ENCODE measurements around the gene EDIL3.

EDIL3 gene

GRCh38 chr5:84125216-84125615 lies 259.5 kb downstream of the EDIL3 start:
- TF ChIP-seq CTCF (IDR thresholded peaks at IDR 0.05; ENCODE audit: low read length, missing control alignments), result no peak
- no peak for DNase-seq (ENCODE audit: low read depth)
- H3K4me3 ChIP-seq (replicated peaks; ENCODE audit: low read depth, low read length), result no peak overlapping the region

GRCh38 chr5:84119252-84119651 lies 265.4 kb downstream of the EDIL3 start:
- TF ChIP-seq CTCF (IDR thresholded peaks at IDR 0.05; ENCODE audit: low read length, missing control alignments), result no peak
- H3K4me3 ChIP-seq (replicated peaks; ENCODE audit: low read depth, low read length), result no peak overlapping the region
- no peak for DNase-seq (ENCODE audit: low read depth)

- DNase-seq (ENCODE audit: low read depth), result no peak
- H3K4me3 ChIP-seq (replicated peaks; ENCODE audit: low read depth, low read length), result no peak overlapping the region
- TF ChIP-seq CTCF (IDR thresholded peaks at IDR 0.05; ENCODE audit: low read length, missing control alignments), result no peak
Observed at GRCh38 chr5:84118551-84118950, 266.1 kb downstream of the EDIL3 start.

DNA sequence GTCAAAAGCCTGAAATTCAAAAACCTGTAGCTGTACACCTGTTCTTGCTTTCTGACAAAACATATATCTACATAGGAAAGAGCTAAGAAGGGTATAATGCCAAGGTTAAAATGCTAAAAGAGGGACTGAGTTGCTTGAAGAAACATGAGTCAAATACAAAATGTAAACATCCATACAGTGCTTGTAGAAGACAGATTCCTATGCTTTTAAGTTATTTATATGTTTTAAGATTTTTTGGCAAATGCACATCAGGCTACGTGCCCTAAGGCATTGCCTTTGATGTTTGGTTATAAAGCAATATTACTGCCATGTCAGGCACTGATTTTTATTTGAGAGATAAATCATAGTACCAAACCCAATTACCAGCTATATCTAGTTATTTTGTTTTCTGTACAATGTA lies 269.0 kb downstream of the EDIL3 start:
- no peak overlapping the region for H3K4me3 ChIP-seq (replicated peaks; ENCODE audit: low read depth, low read length)
- no peak for TF ChIP-seq CTCF (IDR thresholded peaks at IDR 0.05; ENCODE audit: low read length, missing control alignments)
- no peak for DNase-seq (ENCODE audit: low read depth)

DNA sequence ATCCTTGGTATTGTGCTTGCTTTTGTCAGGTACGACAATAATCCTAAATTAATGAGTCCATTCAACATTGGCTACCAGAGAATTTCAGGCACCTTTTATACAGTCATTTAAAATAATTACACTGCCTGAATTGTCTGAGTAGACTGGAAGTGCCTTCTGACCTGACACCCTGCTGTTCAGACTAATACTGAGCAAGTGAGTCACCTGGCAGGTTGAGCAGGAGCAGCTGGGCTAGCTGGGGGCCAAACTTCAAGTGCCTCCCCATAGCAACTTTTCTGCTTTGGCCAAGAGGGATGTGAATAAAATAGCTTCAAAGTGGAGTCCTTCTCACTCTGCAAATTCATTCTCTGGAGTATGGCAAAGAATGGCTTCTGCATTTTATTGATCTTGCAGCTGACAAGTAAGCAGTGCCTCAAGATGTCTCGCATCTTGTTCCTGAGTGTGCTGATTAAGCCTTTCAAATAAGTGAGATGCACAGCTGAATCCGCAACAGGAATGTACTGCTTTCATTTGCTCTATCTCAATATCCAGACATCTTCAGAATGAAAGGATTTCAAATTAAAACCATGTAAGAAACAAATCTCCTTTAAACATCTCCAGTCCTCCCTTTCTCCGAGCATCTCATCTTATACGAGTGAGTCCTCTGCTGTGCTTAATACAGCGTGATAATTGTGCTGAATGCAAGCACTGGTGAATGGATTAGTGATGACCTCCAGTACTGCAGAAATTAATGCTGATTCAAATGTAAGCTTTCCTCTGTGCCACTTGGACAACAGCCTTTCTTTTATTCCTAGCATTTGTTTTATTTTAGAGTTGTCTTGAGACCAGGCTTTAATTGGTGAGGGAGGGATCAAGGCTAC lies 271.2 kb downstream of the EDIL3 start:
- no peak overlapping the region for H3K4me3 ChIP-seq (replicated peaks; ENCODE audit: low read depth, low read length)

GRCh38 chr5:84092738-84093137 lies 291.9 kb downstream of the EDIL3 start:
- TF ChIP-seq CTCF (IDR thresholded peaks at IDR 0.05; ENCODE audit: low read length, missing control alignments), result no peak
- DNase-seq (ENCODE audit: low read depth), result no peak
- H3K4me3 ChIP-seq (replicated peaks; ENCODE audit: low read depth, low read length), result no peak overlapping the region

More for the DNA sequence above, 271.2 kb downstream of the EDIL3 start:
- TF ChIP-seq CTCF (IDR thresholded peaks at IDR 0.05; ENCODE audit: low read length, missing control alignments), result no peak
- no peak for DNase-seq (ENCODE audit: low read depth)

All from fibroblast of pulmonary artery (primary cell).